SK-N-SH treated with all-trans-retinoic acid at 6 μM for 48 hours (cell line): ENCODE data around the gene TAF3.

Experiments
- ESRRG ChIP-seq: fragments of 250-450 bp; sonication (Bioruptor Pico); IDR thresholded peaks from 2 replicates; pipeline ENCODE4 v1.6.1; 2021; ENCODE audit warnings: mild to moderate bottlenecking
- ISL1 ChIP-seq: fragments of 250-450 bp; sonication (Bioruptor Pico); IDR thresholded peaks from 2 replicates; pipeline ENCODE4 v2.1.2; 2022; ENCODE audit warnings: mild to moderate bottlenecking, moderate library complexity
- RARB ChIP-seq: fragments of 250-450 bp; sonication (Bioruptor Pico); IDR thresholded peaks from 2 replicates; pipeline ENCODE4 v1.8.0; 2021; ENCODE audit warnings: mild to moderate bottlenecking, moderate library complexity
- TCF4 ChIP-seq: fragments of 250-450 bp; sonication (Bioruptor Pico); IDR thresholded peaks from 2 replicates; pipeline ENCODE4 v1.8.0; 2021; ENCODE audit warnings: mild to moderate bottlenecking, moderate library complexity, borderline replicate concordance
- ZC3H10 ChIP-seq: fragments of 250-450 bp; sonication (Bioruptor Pico); IDR thresholded peaks from 2 replicates; pipeline ENCODE4 v1.5.1; 2021; ENCODE audit warnings: mild to moderate bottlenecking, moderate library complexity
- ZFP30 ChIP-seq: fragments of 450-650 bp; formaldehyde crosslinking; IDR thresholded peaks from 2 replicates; pipeline ENCODE4 v1.5.0; 2022; ENCODE audit warnings: mild to moderate bottlenecking, moderate library complexity

DNA sequence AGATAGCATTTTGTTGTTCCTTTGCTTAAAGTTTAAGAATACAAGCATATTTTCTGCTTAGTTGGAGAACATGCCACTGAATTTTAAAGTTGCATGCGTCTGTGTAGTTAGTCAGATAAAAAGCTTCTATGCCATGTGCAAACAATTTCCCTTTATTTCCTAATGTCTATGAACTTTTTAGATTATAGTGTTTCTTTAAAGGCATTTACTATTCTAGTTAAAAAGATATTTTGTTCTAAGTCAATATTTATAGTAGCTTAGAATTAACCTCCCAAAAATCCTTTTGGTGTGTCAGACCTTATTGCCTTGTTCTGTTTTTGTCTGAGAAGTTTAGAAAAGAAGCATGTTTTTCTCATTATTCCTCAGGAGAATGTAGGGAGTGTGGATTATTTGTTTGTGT is 137.1 kb downstream of the TAF3 start:
- TF ChIP-seq ZFP30 (CRISPR knock-in tag) (no peak), ISL1 (CRISPR knock-in tag) (no peak), ESRRG (no peak), TCF4 (CRISPR knock-in tag) (no peak), RARB (CRISPR knock-in tag) (no peak), ZC3H10 (CRISPR knock-in tag) (no peak)
